HG02678 (cell line): ENCODE data around the gene PARP6.

ENCODE experiments used
- ATAC-seq: cut with Tn5 transposase; IDR thresholded peaks from one replicate; pipeline ENCODE4 v1.9.1; 2021; ENCODE audit warnings: mild to moderate bottlenecking, moderate library complexity; ENCODE audit not compliant: unreplicated experiment

The PARP6 gene

DNA sequence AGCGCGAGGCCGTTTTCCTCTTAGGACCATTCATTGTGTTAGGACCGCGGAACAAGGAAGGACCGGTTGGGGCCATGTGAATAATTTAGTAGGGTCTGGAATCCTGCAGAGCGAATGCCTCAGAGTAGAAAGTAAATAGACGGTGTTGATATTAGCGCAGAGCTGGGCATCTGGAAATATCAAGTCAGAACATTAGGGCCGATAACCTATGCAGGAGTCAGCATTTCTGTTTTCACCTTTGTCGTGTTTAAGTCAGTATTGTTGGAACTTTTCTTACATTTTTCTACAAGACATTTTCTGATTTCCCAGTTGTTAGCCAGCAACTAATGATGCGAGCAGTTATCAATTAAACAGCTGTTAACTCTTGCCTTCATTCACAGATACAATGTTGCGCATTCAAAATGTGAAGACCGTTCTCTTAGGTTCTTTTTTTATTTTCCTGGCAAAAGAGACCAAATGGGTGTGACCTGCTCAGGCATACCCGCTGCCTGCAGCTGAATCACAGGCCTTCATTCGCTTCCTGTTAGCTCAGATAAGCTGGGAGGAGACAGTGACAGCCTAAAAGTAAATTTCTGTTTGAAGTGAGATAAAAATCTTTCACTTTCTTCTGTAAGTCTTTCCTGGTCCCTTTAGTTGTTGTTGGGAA, 40.4 kb downstream of the PARP6 start:
- ATAC-seq, result no peak

DNA sequence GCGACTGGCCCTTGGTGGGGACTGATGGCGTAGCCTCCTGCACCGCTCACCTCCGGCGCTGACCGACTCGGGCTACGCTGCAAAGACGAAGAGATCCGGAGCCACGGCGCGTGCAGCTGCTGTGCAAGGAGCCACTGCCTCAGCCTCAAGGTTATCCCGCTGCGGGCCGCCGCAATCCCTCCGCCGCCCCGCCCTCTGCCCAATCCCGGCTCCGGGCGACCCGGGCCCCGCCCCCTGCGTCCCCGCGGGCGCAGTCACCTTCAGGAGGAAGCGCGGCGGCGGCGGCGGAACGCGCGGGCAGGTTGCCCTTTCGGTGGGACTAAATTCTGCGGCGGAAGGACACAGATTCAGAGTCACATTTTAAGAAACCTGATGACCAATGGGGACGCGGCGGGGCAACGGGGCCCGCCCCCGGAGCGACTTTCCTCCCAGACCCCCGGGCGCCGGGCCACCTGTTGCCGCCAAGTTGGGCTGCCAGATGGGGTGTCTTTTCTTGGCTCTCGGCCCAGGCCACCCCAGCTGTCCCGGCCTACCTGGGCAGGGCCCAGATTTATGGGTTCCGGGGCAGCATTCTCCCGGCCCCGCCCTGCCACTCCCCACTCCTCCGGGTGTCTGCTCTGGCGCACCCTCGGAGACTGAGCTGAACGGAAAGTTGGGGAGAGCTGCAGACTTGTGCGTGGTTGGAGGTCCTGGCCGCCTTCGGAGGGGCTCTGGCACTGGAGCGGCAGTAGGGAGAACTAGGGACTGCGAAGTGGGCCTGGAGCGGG, 41.1 kb downstream of the PARP6 start, which contains the start of gene PKM:
Gene PKM, minus strand, starts transcription at position 125 of the 767 bp plus-strand sequence. CDS start 12,093 bp downstream, outside the sequence.
- peak; percentile 48 for ATAC-seq

DNA sequence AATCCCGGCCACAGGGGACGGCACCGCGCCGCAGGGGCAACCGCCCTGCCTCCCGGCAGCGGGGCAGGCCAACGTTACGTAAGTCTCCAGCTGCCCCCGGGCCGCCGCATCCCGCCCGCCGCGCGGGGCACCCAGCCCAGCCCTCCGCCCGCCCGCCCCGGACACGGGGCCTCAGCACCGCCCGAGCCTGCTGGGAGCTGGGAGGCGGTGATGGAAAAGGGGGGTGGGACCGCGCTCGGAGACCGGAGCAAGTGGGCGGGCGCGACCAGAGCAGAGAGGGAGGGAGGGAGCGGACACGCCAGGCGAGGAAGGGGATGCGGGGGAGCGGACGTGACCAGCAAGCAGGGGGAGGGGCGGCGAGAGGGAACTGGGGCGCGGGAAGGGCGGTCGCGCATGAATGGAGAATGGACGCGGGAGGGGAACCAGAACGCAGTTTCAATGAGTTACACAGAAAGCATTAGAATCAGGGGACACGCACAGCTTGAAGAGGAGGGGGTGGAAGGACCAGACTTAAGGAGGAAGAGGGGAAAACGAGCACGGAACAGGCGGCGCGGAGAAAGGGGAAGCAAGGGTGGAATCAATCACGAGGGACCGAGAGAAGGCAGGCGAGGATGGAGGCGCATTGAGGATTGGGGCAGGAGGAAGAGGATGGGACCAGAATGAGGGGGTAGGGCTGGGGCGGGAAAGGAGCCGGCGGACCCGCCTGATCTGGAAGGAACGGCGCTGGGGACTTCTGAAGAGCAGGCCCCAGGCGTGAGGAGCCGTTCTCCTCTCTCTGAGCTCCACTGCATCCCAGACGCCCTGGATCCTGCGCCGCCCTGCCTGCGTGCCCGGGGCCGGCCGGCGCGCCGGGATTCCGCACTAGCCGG, 41.9 kb downstream of the PARP6 start:
- no peak for ATAC-seq

DNA sequence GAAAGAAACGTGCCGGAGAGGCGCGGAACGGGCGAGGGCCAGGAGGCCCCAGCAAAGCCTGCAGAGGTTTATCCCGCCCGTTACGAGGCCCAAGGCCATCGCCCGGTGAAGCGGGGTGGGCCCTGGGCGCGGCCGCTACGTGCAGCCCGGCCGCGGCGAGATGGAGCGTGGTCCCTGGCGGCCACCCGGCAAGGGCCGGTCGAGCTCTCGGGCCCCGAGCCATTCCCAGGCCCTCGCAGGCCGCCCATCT, 42.5 kb downstream of the PARP6 start:
- no peak for ATAC-seq

DNA sequence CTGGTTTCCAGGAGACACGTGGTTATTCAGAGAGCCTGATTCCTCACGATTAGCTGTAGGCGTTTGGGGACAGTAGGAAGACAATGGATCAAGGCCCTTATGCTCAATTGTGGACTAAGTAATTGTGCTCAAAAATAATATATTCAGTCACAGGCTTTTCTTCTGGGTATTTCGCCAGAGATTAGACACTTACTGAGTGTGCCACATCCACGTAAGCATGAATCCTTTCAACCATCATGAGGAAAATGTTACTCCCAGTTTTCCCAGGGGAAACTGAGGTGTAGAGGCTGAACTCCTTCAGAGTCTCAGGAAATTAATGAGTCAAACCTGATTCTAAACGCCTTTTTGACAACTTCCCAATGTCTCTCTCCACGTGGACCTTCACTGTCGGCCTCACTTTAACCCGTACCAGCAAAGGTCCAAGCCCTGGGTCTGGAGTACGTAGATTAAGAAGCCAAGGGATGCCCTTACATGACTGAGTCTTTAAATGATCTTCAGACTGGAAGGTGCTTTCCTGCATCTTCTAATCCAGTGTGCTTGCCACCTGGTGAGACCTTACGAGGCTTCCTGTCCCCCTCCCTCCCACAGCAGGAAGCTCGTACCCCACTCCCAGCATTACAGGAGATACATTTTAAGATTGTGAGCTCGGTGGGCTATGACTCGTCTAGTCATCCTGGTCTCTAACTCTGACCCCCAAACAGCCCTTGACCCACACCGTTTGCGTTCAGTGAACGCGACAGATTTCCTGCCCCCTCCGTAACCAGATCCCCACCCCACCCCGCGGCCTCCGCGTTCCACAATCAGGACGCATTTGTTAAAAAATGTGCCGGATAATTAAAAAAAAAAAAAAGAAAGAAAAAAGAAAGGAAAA, 43.0 kb downstream of the PARP6 start:
- no peak for ATAC-seq

DNA sequence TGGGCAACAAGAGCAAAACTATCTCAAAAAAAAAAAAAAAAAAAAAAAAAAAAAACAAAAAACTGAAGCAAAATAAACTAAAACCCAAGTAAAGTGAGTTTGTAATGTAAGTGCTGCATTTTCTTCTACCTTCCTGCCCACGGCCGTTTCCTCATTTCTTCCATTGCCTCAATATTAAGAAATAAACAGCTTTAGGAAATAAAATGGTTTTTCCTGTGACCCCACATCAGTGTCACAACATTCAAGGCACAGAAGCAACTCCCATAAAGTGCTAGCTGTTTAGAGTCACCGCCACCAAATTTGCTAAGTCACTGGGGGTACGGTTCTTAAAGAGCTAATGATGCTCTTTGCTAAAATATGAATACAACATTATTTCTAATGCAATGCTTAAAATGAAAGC, 44.6 kb downstream of the PARP6 start:
- ATAC-seq, result no peak

DNA sequence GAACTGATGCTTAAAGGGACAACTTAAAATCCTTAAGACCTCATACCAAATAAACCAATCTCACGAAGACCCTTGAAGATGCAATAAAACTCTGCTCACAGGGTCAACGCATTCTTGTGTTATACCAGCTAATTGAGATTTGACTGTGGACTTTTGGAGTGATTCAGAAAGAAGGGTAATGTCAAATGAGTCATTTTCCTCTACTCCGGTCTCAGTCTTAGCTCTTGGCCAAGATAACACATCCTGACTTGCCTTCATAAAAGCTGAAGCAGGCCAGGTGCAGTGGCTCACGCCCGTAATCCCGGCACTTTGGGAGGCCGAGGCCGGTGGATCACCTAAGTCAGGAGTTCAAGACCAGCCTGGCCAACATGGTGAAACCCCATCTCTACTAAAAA, 45.2 kb downstream of the PARP6 start:
- no peak for ATAC-seq

DNA sequence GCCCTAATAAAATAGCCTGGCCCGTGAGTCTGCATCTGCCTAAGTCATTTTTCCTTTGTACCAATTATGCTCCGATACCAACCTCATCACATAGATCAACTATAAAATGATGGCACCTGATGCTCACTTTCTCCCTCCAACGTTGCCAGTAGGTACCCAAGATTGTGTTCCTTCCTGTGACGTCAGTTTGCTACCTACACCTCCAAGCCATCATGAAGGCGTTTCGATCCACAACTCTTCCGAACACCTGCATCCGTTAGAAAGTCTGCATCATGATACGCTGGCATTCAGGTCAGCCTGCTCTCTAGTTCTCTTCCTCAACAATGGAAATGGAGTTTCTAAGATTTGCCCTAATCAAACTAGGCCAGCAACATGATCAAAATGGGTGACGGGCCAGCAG, 49.1 kb downstream of the PARP6 start:
- ATAC-seq, result no peak

DNA sequence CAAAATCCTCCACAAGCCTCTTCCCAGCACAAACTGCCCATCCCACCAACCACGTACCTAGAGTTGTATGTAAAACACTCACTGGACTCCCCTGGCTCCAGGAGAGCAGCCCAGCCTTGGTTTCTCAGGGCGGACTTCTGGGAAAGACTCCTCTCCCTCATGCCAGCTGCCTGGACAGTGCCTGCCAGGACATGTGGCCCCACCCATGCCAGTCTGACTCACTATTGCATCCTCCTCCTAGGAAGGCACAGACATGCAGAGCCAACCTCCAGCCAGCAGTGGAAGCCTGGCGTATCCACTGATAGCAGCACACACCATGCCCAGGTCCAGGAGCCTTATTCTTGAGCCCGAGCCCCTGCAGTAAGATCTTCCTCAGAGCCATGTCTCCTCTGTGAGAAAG, 50.0 kb downstream of the PARP6 start:
- no peak for ATAC-seq

DNA sequence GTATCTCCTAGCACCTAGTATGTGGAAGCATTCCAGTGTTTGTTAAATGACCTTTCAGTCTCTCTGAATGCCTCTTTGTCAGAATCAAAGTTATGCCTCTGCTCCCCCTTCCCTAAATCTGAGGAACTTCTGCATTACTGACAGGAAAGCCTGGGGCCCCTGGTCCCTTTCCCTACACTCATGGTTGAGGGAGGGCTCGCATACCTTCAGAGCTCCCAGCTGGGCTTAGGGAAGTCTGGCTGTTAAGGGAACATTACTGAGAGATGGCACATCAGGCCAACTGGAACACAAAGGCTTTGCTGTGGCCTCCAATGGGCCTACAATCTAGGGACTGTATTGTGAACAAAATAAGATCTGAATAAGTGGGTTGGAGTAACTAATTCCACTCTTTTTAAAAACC, 51.7 kb downstream of the PARP6 start:
- ATAC-seq, result no peak

DNA sequence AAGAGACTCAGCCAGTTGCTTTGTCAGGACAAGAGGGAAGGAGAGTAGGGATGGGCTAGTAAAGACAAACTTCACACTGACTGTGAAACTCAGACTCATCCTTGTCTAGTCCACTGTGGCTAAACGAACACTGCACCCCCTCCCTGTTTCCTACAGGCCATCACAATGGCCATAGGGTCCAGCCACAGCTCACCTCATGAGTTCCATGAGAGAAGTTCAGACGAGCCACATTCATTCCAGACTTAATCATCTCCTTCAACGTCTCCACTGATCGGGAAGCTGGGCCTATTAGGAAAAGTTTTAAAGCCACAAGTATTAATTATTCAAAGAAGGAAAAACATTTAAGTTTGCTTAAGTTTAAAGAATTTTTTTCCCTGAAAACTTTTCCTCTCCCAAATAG, 55.1 kb downstream of the PARP6 start:
- no peak for ATAC-seq

DNA sequence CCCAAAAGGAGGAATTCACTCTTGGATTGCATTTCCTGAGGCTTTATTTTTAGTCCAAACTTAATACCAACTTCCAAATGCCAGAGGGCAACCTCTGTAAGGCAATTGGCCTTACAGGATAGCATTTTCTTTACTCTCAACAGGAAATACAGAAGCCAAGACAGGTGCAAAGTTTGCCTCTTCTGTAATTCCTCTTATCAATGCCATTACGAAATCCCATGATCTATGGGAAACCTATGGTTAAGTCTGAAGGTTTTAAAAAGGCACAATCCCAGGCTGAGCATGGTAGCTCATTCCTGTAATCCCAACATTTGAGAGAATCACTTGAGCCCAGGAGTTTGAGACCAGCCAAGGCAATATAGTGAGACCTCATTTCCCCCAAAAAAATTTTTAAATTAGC, 56.3 kb downstream of the PARP6 start:
- no peak for ATAC-seq

DNA sequence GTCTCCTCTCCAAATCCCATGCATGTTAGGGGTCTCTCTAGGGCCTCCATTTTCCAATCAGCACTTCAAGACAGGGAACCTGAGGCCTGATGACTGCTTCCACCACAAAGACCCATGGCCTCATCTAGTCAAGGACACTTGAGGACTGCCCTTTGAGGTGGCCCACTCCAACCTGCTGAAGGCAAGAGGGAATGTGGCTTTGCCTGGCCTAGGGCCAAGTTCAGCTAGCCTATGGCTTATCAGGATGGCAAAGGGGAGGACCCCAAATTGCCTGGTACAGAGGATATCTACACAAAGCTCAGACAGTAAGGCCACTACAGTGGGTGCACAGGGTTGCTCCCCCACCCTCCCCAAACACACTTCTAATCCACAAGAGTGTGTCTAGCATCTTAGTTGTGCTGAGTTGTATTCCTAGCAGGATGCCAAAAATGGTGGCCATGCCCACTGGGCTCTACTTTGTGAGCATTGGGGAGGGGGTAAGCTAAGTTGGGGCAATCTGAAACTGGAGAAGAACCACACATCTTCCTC, 64.7 kb downstream of the PARP6 start:
- no peak for ATAC-seq

DNA sequence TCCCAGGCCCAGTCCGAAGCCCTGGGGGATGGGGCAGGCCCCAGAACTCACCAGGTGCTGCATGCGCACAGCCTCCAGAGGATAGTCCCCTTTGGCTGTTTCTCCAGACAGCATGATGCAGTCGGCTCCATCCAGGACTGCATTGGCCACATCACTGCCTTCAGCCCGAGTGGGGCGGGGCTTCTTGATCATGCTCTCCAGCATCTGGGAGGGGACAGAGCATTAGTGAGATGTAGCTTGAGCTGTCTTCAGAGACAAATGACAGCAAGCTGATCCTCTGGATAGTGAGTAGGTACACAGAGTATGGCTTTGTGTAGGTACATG, 65.7 kb downstream of the PARP6 start:
- ATAC-seq, result no peak

DNA sequence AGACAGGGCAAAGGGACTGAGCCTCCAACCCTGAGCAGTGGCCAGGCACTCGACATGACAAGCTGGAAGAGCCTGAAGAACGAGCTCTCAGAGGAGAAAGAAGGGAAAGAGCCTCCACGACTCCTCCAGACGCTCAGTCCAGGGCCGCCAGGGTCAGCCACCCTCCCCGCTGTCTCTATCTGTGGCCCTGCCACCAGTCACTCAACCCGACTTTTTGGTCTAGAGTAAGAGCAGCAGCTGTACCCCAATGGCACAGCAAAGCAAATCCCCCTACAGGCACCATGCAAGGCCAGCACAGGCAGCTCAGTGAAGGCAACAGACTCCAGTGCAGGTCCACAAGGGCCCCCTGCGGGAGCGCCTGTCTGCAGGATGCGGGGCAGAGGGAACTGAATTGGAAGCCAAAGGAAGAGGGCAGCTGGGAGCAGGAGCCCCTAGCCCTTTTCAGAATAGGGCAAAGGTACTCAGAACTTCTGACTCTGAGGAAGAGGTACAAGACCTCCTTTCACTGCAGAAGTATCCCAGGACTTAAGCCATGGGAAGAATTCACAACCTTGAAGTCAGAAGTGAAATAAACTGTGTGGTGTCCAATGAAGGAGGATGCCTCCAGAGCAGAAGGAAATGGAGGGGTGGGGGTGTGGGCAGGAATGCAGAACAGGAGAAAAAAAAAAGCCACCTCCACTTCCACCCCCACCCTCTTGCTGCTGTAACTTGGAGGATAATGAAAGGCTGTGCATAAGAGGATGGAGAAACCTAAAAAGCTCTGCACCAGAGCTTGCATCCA, 66.3 kb downstream of the PARP6 start:
- no peak for ATAC-seq

DNA sequence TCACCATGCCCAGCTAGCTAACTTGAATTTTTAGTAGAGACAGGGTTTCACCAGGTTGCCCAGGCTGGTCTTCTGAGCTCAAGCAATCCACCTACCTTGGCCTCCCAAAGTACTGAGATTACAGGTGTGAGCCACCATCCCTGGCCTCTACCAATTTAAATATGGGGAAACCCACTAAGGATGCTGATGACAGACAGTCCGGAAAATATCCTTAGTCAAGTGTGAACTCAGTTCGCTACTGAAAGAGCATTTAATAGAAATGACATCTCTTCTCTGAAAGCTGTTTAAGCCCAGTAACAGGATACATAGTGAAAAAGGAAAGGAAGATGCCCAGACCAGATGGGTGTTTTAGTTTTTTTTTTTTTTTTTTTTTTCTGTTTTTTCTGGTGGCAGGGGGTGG, 67.1 kb downstream of the PARP6 start:
- ATAC-seq, result no peak

DNA sequence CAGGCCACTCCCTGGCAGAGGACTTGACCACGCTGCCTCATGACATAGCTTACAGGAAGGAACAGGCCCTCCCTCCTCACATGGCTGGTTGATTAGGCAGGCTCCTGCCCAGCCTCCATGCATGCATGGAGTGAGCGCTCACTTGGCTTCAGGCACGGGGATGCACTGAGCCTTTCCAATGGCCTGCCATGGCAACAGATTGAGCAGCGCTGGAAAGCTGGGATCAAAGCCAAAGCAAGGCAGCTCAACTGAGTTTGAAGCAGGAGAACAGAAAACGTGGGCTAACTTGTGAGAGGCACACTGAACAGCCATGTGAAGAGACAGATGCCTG, 68.9 kb downstream of the PARP6 start:
- no peak for ATAC-seq

DNA sequence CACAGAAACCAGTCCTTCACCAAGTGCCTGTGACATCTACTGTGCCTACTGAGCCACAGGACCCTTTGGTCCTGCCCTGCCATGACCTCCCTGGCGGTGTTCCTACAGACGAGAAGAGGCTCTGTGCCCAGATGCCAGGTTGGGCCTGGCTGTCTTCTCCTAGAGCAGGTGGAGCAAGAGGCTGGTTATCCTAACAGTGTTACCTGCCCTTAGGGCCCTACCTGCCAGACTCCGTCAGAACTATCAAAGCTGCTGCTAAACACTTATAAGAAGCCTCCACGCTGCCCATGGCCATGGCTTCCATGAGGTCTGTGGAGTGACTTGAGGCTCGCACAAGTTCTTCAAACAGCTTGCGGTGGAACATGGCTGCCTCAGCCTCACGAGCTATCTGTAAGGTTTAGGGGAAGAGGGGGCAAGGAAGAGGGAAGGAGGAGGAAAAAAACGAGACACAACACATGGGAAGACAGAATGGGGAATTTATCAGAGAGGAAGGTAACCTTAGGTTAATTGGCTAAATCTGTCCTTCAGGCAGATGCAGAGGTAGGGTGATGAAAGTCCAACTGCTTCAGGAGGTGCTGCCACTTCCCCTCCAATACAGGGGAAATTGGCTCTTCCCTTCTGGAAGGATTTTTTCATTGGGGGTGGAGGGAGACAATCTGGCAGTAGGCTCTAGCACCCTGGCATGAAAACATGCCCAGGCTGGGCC, 69.4 kb downstream of the PARP6 start:
- ATAC-seq, result no peak

DNA sequence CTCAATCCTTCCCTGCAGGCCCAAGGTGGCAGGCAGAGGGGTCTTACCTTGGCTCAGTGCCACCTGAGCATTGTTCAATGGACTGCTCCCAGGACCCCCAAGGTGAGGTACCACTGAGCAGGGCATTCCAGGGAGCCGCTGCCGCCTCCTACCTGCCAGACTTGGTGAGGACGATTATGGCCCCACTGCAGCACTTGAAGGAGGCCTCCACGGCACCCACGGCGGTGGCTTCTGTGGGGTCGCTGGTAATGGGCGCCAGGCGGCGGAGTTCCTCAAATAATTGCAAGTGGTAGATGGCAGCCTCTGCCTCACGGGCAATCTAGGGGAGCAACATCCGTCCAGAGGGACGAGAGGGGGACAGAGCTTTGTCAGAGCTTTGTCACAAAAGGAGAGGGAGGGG, 70.1 kb downstream of the PARP6 start:
- ATAC-seq, result no peak
